Nephron (organoid): ENCODE data around the gene NOM1.

Experiments
- H3K27ac Mint-ChIP-seq, 3 experiments: 2 replicates each; pipeline ENCODE4 v1.8.0; 2020; ENCODE audit warnings: mixed read lengths in 3 of 3, mild to moderate bottlenecking in 2 of 3, moderate library complexity in 1 of 3
- H3K27me3 Mint-ChIP-seq: 2 replicates; pipeline ENCODE4 v1.8.0; 2021; ENCODE audit warnings: low read depth, mild to moderate bottlenecking, moderate library complexity, mixed read lengths
- H3K36me3 Mint-ChIP-seq: 2 replicates; pipeline ENCODE4 v1.8.0; 2020; ENCODE audit warnings: low read depth, mixed read lengths
- H3K4me1 Mint-ChIP-seq: 2 replicates; pipeline ENCODE4 v1.8.0; 2020; ENCODE audit warnings: mixed read lengths
- H3K4me3 Mint-ChIP-seq, 3 experiments: 2 replicates each; pipeline ENCODE4 v1.8.0; 2020; ENCODE audit warnings: mild to moderate bottlenecking in 3 of 3, mixed read lengths in 3 of 3, moderate library complexity in 2 of 3
- H3K9me3 Mint-ChIP-seq: 2 replicates; pipeline ENCODE4 v1.8.0; 2020; ENCODE audit warnings: mixed read lengths
- CTCF ChIP-seq, 3 experiments: fragments of 200-600 bp; sonication (generic); IDR thresholded peaks; one replicate each; pipeline ENCODE4 v1.5.0; 2021; ENCODE audit warnings: antibody characterized with exemption in 3 of 3; ENCODE audit not compliant: unreplicated experiment in 3 of 3

Gene NOM1

DNA sequence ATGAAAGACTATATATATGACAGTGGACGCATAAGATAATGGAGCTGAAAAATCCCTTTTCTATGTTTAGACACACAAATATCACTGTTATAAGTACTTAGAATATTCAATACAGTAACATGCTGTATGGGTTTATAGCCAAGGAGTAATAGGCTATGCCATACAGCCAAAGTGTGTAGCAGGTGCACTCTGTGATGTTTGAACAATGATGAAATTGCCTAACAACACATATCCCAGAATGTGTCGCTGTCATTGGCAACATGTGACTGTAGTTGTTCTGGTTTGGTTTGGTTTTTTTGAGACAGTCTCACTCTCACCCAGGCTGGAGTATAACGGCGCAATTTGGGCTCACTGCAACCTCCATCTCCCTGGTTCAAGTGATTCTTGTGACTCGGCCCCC, 26.1 kb downstream of the NOM1 start:
- Mint-ChIP-seq H3K27me3 (no peaks in the 10 kb centered on the region), H3K4me3 (no peak overlapping the region), H3K27ac (no peak overlapping the region), H3K36me3 (peaks cover 45% of the 10 kb centered on the region), H3K9me3 (peaks cover 16% of the 10 kb centered on the region), H3K4me1 (no peaks in the 10 kb centered on the region)
- no peak for TF ChIP-seq CTCF (IDR thresholded peaks at IDR 0.05; ENCODE audit: unreplicated experiment in 3 of 3)

GRCh38 chr7:156979007-156979606, 29.6 kb downstream of the NOM1 start:
- TF ChIP-seq CTCF (IDR thresholded peaks at IDR 0.05; ENCODE audit: unreplicated experiment in 3 of 3) = no peak
- H3K36me3 Mint-ChIP-seq = peaks cover 40% of the 10 kb centered on the region
- H3K4me3 Mint-ChIP-seq = no peak overlapping the region
- peaks cover 20% of the 10 kb centered on the region for H3K9me3 Mint-ChIP-seq
- no peak overlapping the region for H3K27ac Mint-ChIP-seq
- no peaks in the 10 kb centered on the region for H3K4me1 Mint-ChIP-seq
- no peaks in the 10 kb centered on the region for H3K27me3 Mint-ChIP-seq

GRCh38 chr7:156979711-156980110, 30.2 kb downstream of the NOM1 start:
- H3K9me3 Mint-ChIP-seq = peaks cover 20% of the 10 kb centered on the region

DNA sequence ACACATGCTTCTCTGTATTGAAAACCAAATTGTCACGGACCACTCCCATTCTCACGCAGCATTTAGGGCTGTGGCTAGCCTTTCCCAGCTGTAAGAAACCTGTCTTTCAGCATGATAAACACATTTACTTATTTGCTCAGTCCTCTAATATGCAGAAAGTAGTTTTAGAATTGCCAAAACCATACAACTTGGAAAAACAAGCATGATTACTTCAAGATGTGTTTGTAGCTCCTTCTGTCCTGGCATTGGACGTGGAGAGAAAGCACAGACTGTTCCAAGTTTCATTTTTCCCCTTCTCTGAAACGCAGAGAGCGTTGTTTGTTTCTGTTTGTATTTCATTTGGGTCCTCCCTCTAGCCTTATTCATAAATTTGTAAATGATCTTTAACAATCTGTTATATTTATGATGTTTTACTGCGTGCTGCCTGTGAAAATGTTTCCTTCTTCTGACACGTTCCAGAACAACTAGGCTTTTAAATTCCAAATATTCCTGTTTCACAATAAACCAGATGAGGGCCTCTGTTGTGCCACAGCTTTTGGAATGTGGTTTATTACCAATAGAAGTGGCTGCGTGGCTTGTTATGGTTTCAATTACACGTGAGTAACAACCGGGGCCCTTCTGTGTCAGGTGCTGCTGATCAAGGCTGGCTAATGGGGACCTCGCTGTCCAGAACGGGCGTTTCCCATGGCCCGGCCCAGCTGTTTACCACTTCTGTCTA, 34.8 kb downstream of the NOM1 start:
- TF ChIP-seq CTCF (IDR thresholded peaks at IDR 0.05; ENCODE audit: unreplicated experiment in 3 of 3) = no peak
- Mint-ChIP-seq H3K4me3 (no peak overlapping the region), H3K27ac (no peak overlapping the region), H3K4me1 (no peaks in the 10 kb centered on the region), H3K27me3 (peaks cover 9% of the 10 kb centered on the region), H3K9me3 (peaks cover 10% of the 10 kb centered on the region), H3K36me3 (peaks cover 11% of the 10 kb centered on the region)

More at GRCh38 chr7:156979711-156980110, 30.2 kb downstream of the NOM1 start:
- Mint-ChIP-seq H3K4me3 (no peak overlapping the region), H3K27me3 (no peaks in the 10 kb centered on the region), H3K36me3 (peaks cover 38% of the 10 kb centered on the region), H3K4me1 (no peaks in the 10 kb centered on the region), H3K27ac (no peak overlapping the region)
- no peak for TF ChIP-seq CTCF (IDR thresholded peaks at IDR 0.05; ENCODE audit: unreplicated experiment in 3 of 3)

DNA sequence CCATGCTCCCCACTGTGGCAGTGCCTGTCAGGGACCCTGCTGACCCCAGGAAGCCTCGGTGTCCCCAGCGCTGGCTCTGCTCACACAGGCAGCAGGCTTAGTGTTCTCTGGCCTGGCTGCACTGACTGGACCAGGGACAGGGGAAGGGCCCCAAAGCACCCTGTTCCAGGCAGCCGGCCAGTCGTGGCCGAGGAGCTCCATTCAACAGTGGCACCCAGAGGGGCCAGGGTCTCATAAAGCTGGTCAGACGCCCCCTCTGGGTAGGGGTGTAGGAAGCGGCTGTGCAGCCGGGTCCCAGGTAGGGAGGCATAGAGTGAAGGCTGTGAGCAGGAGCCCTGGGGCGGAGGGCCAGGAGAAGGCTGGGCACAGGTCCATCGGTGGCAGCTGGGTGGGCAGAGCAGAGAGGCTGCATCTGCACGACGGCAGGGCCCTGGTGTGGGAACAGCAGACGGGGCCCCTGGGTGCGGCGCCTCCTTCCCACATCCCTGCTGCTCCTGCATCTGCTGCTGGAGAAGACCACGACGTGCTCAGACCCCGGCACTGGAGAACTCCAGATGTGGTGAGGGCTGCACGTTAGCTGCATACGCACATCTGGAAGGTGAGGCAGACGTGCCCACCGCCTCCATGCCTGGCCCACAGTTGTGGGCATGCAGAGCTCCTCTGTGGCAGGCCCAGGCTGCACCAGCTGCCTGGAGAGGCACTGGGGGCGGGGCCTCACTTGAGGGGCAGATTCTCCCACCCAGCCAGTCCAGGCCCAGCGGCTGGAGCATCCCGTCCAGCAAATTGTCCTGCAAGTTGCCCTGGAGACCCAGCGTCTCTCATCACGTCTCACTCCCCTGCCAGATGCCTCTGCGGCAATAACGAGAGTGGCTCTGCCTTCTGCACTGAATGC, 35.8 kb downstream of the NOM1 start:
- Mint-ChIP-seq H3K9me3 (peaks cover 4% of the 10 kb centered on the region), H3K4me1 (no peaks in the 10 kb centered on the region), H3K4me3 (no peak overlapping the region), H3K27me3 (peaks cover 9% of the 10 kb centered on the region), H3K27ac (no peak overlapping the region), H3K36me3 (peaks cover 5% of the 10 kb centered on the region)
- no peak for TF ChIP-seq CTCF (IDR thresholded peaks at IDR 0.05; ENCODE audit: unreplicated experiment in 3 of 3)
